GM06990 (cell line): ENCODE results near the gene ACKR2.
A peak's percentile ranks its signal among the peaks of the same experiment; 100 is the strongest.

Source experiments
- DNase-seq: peaks from one replicate; pipeline ENCODE4 v3.0.0-alpha.2; 2011; ENCODE audit not compliant: insufficient read length; ENCODE audit errors: extremely low read depth
- H3K27me3 ChIP-seq: replicated peaks from 2 replicates; pipeline ENCODE4 v1.6.0; 2011; ENCODE audit warnings: low read length; ENCODE audit not compliant: control insufficient read depth, insufficient read depth
- H3K36me3 ChIP-seq: 2 replicates; pipeline ENCODE4 v1.5.1; 2011; ENCODE audit warnings: low read length; ENCODE audit not compliant: control insufficient read depth, insufficient read depth
- H3K4me3 ChIP-seq: replicated peaks from 2 replicates; pipeline ENCODE4 v1.5.1; 2011; ENCODE audit warnings: low read depth, mild to moderate bottlenecking, control low read depth, low read length
- CTCF ChIP-seq: IDR thresholded peaks from 2 replicates; pipeline ENCODE4 v1.5.1; 2011; ENCODE audit warnings: low read length, control low read depth, mild to moderate bottlenecking, inconsistent platforms; ENCODE audit not compliant: insufficient read depth, poor library complexity, severe bottlenecking

Gene ACKR2

GRCh38 chr3:42846685-42847522 is 37.7 kb downstream of the ACKR2 start:
- Histone ChIP-seq H3K4me3 (no peak overlapping the region), H3K27me3 (no peaks in the 10 kb centered on the region), H3K36me3 (no peaks in the 10 kb centered on the region)
- peak; percentile 26 for DNase-seq
- no peak for TF ChIP-seq CTCF

GRCh38 chr3:42847731-42848130 is 38.5 kb downstream of the ACKR2 start:
- DNase-seq: no peak
- TF ChIP-seq CTCF: no peak
- Histone ChIP-seq H3K36me3 (no peaks in the 10 kb centered on the region), H3K4me3 (no peak overlapping the region), H3K27me3 (no peaks in the 10 kb centered on the region)

- no peak overlapping the region for H3K4me3 ChIP-seq
- no peak for TF ChIP-seq CTCF
- no peak for DNase-seq
- H3K36me3 ChIP-seq: no peaks in the 10 kb centered on the region
- H3K27me3 ChIP-seq: no peaks in the 10 kb centered on the region; the same call in 1 of the 2 replicates
Measured at GRCh38 chr3:42849017-42849416, 39.8 kb downstream of the ACKR2 start.

- no peak for DNase-seq
- Histone ChIP-seq H3K36me3 (no peaks in the 10 kb centered on the region), H3K27me3 (no peaks in the 10 kb centered on the region; the same call in 1 of the 2 replicates), H3K4me3 (no peak overlapping the region)
- TF ChIP-seq CTCF: no peak
Measured at GRCh38 chr3:42850263-42850662, 41.0 kb downstream of the ACKR2 start.

GRCh38 chr3:42851228-42851834 is 42.1 kb downstream of the ACKR2 start:
- Histone ChIP-seq H3K36me3 (no peaks in the 10 kb centered on the region), H3K4me3 (no peak overlapping the region), H3K27me3 (no peaks in the 10 kb centered on the region; the same call in 1 of the 2 replicates)
- no peak for DNase-seq
- no peak for TF ChIP-seq CTCF
